Sigmoid colon (tissue), 7 donors: Measurements from ENCODE around the gene GPC5. TPM values are rescaled to one million over a fixed set of nuclear protein-coding genes. Genes with fewer than 3 reads are reported as not detected.

Experiments used
- DNase-seq: peaks from one replicate; pipeline ENCODE4 v3.0.0-alpha.2; 2019
- H3K27ac ChIP-seq, 4 donors: fragments of 200-600 bp; sonication (generic); one replicate each; pipeline ENCODE4 v1.5.1; 2016 to 2019; ENCODE audit warnings: mild to moderate bottlenecking in 1 of 4
- H3K27me3 ChIP-seq, 3 donors: fragments of 200-600 bp; sonication (generic); one replicate each; pipeline ENCODE4 v1.5.1; 2019; ENCODE audit warnings: mild to moderate bottlenecking in 1 of 3
- H3K36me3 ChIP-seq, 4 donors: fragments of 200-600 bp; sonication (generic); one replicate each; pipeline ENCODE4 v1.5.1; 2016 to 2019
- H3K4me1 ChIP-seq, 4 donors: fragments of 200-600 bp; sonication (generic); one replicate each; pipeline ENCODE4 v1.5.1; 2017 to 2019
- H3K4me3 ChIP-seq, 4 donors: fragments of 200-600 bp; sonication (generic); one replicate each; pipeline ENCODE4 v1.5.1; 2017 to 2019; ENCODE audit warnings: mild to moderate bottlenecking in 2 of 4, moderate library complexity in 1 of 4
- H3K9me3 ChIP-seq, 4 donors: fragments of 200-600 bp in 3 of 4; sonication (generic) in 3 of 4; one replicate each; pipeline versions ENCODE4 v1.5.1 to v1.6.1; 2013 to 2019
- EP300 ChIP-seq, 4 donors: sonication (generic); formaldehyde crosslinking; IDR thresholded peaks; one replicate each; pipeline ENCODE4 v1.6.1; 2017; ENCODE audit warnings: antibody characterized with exemption in 4 of 4
- POLR2A ChIP-seq, 2 donors: fragments of 450-650 bp; IDR thresholded peaks; one replicate each; pipeline ENCODE4 v1.6.1; 2016; ENCODE audit warnings: antibody characterized with exemption in 2 of 2, mild to moderate bottlenecking in 2 of 2, moderate library complexity in 2 of 2
- POLR2AphosphoS5 ChIP-seq, 4 donors: sonication (generic); formaldehyde crosslinking; IDR thresholded peaks; one replicate each; pipeline ENCODE4 v1.6.1; 2017; ENCODE audit warnings: antibody characterized with exemption in 4 of 4
- WGBS, 2 donors: extraction: QIAGEN DNeasy Blood & Tissue Kit; methylation state at CpG; one replicate each; pipeline ENCODE4 v1.1.7; 2013; 5-methylcytosine and 5-hydroxymethylcytosine counted together
- intact Hi-C: fragments of 100-400 bp; cut with DNase I; formaldehyde crosslinking; loops from one replicate; pipeline ENCODE4 v1.15.1; 2023
- polyA plus RNA-seq, 3 donors: library from polyadenylated mRNA; stranded (reverse); fragments of 200-250 nt; gene quantifications; one replicate each; pipeline ENCODE4 v1.2.3, GENCODE V29; 2013
- total RNA-seq, 4 donors: library from RNA; depleted of rRNA; stranded (reverse); fragments of >200 nt; gene quantifications; one replicate each; pipeline ENCODE4 v1.1.0, GENCODE V29; 2016
- TF ChIP-seq, protein P1 (sequence below), 4 experiments: fragments of 450-650 bp in 3 of 4; fragments of 200-600 bp in 1 of 4; IDR thresholded peaks; one replicate each; pipeline ENCODE4 v1.5.1; 2016 to 2019; ENCODE audit warnings: antibody characterized with exemption in 4 of 4, mild to moderate bottlenecking in 3 of 4, moderate library complexity in 2 of 4
- donor health status: healthy with polysubstance abuse.
- donor health status: Bipolar disorder and iron deficiency.
- donor health status: healthy.

The GPC5 gene
- total and polyA plus RNA-seq, 7 donors = 0.39 to 3.9 (median 2.9) TPM; not detected in 2

DNA sequence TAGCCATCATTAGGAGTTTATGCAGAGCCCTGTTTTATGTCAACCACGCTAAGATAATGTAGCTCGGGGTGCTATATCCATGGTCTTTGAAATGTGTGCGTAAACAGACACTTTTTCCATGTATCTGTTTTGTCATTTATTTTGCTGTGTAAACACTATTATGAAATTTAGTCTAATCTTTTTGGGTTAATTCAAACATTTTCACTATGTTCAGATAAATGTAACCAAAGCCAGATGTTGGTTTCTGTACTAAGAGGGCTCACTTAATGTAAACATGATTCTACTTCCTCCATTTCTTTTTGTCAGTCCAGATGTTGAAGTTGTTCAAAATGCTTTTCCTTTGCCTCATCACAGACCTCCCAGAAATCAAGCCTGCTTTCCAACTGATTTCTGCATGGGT is 1328.7 kb downstream of the GPC5 start:
- intact Hi-C loops = no loop called here
- TF ChIP-seq, protein P1, sequence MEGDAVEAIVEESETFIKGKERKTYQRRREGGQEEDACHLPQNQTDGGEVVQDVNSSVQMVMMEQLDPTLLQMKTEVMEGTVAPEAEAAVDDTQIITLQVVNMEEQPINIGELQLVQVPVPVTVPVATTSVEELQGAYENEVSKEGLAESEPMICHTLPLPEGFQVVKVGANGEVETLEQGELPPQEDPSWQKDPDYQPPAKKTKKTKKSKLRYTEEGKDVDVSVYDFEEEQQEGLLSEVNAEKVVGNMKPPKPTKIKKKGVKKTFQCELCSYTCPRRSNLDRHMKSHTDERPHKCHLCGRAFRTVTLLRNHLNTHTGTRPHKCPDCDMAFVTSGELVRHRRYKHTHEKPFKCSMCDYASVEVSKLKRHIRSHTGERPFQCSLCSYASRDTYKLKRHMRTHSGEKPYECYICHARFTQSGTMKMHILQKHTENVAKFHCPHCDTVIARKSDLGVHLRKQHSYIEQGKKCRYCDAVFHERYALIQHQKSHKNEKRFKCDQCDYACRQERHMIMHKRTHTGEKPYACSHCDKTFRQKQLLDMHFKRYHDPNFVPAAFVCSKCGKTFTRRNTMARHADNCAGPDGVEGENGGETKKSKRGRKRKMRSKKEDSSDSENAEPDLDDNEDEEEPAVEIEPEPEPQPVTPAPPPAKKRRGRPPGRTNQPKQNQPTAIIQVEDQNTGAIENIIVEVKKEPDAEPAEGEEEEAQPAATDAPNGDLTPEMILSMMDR (IDR thresholded peaks at IDR 0.05) = no peak
- WGBS, 2 donors = 77 to 84% methylated on average over 3 of the region's 3 CpGs
- no peaks in the 10 kb centered on the region for H3K4me1 ChIP-seq
- no peak for DNase-seq
- H3K27ac ChIP-seq = no peak overlapping the region
- no peaks in the 10 kb centered on the region for H3K27me3 ChIP-seq
- H3K4me3 ChIP-seq = no peak overlapping the region
- peaks cover 0 to 4% (median 0%) of the 10 kb centered on the region in 4 donors for H3K9me3 ChIP-seq
- H3K36me3 ChIP-seq = no peaks in the 10 kb centered on the region

DNA sequence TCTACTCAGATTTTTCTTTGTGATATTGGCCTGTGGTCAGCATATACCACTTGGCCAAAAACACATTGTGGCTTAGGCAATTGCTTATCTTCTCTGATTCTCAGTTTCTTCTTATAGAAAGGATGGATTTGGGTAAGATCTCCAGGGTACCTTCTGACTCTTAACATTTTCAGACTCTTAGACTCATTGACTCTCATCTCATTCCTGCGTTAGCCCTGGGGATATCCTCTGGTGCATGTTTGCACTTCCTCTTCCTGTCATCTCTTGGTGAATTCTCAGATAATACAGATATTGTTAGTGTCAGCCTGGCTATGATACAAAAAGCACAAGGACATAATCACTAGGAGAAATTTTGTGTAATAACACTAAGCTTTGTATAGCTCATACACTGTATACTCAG is 1335.6 kb downstream of the GPC5 start:
- H3K27ac ChIP-seq = no peak overlapping the region
- H3K9me3 ChIP-seq = peaks cover 0 to 6% (median 0%) of the 10 kb centered on the region in 4 donors
- DNase-seq = no peak
- no peaks in the 10 kb centered on the region for H3K36me3 ChIP-seq
- TF ChIP-seq, protein P1 (IDR thresholded peaks at IDR 0.05) = no peak
- TF ChIP-seq POLR2AphosphoS5 (IDR thresholded peaks at IDR 0.05) (no peak), EP300 (IDR thresholded peaks at IDR 0.05) (no peak), POLR2A (IDR thresholded peaks at IDR 0.05) (no peak)
- 69 to 78% methylated on average over 1 of the region's 1 CpG for WGBS, 2 donors
- no peak overlapping the region for H3K4me3 ChIP-seq
- no peaks in the 10 kb centered on the region for H3K27me3 ChIP-seq
- intact Hi-C loops = no loop called here
- H3K4me1 ChIP-seq = no peaks in the 10 kb centered on the region

DNA sequence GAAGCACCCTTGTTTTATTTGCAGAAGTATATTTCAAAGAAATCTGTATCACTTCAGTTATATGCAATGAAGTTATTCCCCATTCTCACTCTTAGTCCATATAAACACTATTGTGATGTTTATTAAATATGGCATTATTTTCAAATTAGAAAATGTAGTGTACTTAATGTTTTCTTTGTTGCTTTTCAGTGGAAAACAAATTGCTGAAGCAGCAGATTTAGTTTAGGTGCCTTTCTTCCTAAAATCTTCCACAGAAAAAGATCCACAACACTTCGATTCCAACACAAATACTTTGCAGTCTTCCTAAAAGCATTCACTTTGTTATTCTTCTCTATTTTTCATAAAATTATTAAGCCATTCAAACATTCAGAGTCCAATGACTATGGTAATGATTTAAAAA is 1336.1 kb downstream of the GPC5 start:
- 84 to 88% methylated on average over 1 of the region's 1 CpG for WGBS, 2 donors
- intact Hi-C loops = no loop called here

DNA sequence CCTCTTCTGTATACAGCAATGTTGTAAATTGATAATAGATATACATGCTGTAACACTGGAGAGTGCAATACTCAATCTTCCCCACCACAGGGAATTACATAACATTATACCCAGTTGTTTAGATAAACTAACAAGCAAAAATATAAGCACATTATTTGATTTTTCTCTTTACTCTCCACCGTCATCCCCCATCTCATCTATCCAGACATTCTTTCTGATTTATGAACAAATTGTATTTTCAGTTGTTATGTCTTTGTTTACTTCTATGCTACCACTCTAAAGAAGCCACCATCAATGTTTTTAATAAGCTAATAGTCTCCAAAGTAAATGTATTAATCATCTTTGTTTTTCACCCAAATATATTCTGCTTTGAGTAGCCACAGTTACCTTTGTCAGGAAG is 1337.5 kb downstream of the GPC5 start:
- no peaks in the 10 kb centered on the region for H3K27me3 ChIP-seq
- intact Hi-C loops = no loop called here
- TF ChIP-seq EP300 (IDR thresholded peaks at IDR 0.05) (no peak), POLR2A (IDR thresholded peaks at IDR 0.05) (no peak), POLR2AphosphoS5 (IDR thresholded peaks at IDR 0.05) (no peak)
- TF ChIP-seq, protein P1 (IDR thresholded peaks at IDR 0.05) = no peak
- H3K36me3 ChIP-seq = no peaks in the 10 kb centered on the region
- no peak overlapping the region for H3K4me3 ChIP-seq
- peaks cover 0 to 6% (median 0%) of the 10 kb centered on the region in 4 donors for H3K9me3 ChIP-seq
- no peak overlapping the region for H3K27ac ChIP-seq
- no peaks in the 10 kb centered on the region for H3K4me1 ChIP-seq
- WGBS, 2 donors = 79 to 93% methylated on average over 1 of the region's 1 CpG
- DNase-seq = no peak

More for the DNA sequence above, 1336.1 kb downstream of the GPC5 start:
- Histone ChIP-seq H3K4me1 (no peaks in the 10 kb centered on the region), H3K27ac (no peak overlapping the region), H3K4me3 (no peak overlapping the region), H3K36me3 (no peaks in the 10 kb centered on the region), H3K9me3 (peaks cover 0 to 6% (median 0%) of the 10 kb centered on the region in 4 donors), H3K27me3 (no peaks in the 10 kb centered on the region)
- TF ChIP-seq, protein P1 (IDR thresholded peaks at IDR 0.05) = no peak
- TF ChIP-seq POLR2AphosphoS5 (IDR thresholded peaks at IDR 0.05) (no peak), EP300 (IDR thresholded peaks at IDR 0.05) (no peak)
- no peak for DNase-seq

DNA sequence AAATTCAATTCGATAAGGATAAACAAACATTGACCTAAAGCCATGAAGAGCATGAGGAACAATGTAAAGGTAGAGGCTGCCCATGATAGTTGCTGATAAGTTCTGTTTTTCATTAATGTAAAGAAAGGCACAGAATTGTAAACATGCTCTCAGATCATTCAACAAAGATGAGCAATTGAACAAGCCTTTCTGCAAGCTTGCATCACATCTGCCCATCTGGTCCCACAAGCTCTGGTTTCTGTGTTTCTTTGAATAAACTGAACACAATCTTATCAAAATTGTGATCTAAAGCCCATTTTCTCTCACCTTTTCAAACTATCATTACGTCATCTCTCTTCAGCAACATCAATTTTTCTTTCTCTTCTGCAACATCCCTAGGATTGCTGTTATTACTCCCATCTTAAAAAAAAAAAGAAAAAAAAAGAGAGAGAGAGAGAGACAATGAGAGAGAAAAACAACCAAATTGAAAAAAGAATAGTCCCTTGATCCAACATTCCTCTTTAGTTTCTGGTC is 1340.9 kb downstream of the GPC5 start:
- Histone ChIP-seq H3K4me1 (no peaks in the 10 kb centered on the region), H3K4me3 (no peak overlapping the region), H3K9me3 (peaks cover 0 to 6% (median 0%) of the 10 kb centered on the region in 4 donors), H3K36me3 (no peaks in the 10 kb centered on the region), H3K27me3 (no peaks in the 10 kb centered on the region), H3K27ac (no peak overlapping the region)
- no peak for DNase-seq
- intact Hi-C loops = no loop called here
- WGBS, 2 donors = 60 to 75% methylated on average over 2 of the region's 2 CpGs
- TF ChIP-seq POLR2AphosphoS5 (IDR thresholded peaks at IDR 0.05) (no peak), POLR2A (IDR thresholded peaks at IDR 0.05) (no peak), EP300 (IDR thresholded peaks at IDR 0.05) (no peak)
- TF ChIP-seq, protein P1 (IDR thresholded peaks at IDR 0.05) = no peak
